Fibroblast of mammary gland (primary cell): Measurements from ENCODE around the gene CDC42EP3.

Source experiments
- DNase-seq: peaks from one replicate; pipeline ENCODE4 v3.0.0-alpha.2; 2010; ENCODE audit warnings: low read depth
- H3K4me3 ChIP-seq: 2 replicates; pipeline ENCODE4 v1.5.1; 2011; ENCODE audit warnings: low read depth, mild to moderate bottlenecking, low read length, moderate library complexity; ENCODE audit not compliant: control insufficient read depth
- TF ChIP-seq, protein P1 (sequence below): conservative IDR thresholded peaks from 2 replicates; pipeline ENCODE4 v1.5.1; 2011; ENCODE audit warnings: low read depth, low read length, inconsistent platforms; ENCODE audit not compliant: control insufficient read depth, insufficient read depth

Gene CDC42EP3

GRCh38 chr2:37625156-37625555, 46.3 kb downstream of the CDC42EP3 start:
- DNase-seq = peak; percentile 88
- no peak overlapping the region for H3K4me3 ChIP-seq
- TF ChIP-seq, protein P1, sequence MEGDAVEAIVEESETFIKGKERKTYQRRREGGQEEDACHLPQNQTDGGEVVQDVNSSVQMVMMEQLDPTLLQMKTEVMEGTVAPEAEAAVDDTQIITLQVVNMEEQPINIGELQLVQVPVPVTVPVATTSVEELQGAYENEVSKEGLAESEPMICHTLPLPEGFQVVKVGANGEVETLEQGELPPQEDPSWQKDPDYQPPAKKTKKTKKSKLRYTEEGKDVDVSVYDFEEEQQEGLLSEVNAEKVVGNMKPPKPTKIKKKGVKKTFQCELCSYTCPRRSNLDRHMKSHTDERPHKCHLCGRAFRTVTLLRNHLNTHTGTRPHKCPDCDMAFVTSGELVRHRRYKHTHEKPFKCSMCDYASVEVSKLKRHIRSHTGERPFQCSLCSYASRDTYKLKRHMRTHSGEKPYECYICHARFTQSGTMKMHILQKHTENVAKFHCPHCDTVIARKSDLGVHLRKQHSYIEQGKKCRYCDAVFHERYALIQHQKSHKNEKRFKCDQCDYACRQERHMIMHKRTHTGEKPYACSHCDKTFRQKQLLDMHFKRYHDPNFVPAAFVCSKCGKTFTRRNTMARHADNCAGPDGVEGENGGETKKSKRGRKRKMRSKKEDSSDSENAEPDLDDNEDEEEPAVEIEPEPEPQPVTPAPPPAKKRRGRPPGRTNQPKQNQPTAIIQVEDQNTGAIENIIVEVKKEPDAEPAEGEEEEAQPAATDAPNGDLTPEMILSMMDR = no peak

GRCh38 chr2:37623971-37624900, 47.2 kb downstream of the CDC42EP3 start:
- peak; percentile 78 for DNase-seq
- H3K4me3 ChIP-seq = no peak overlapping the region
- TF ChIP-seq, protein P1 = no peak

DNA sequence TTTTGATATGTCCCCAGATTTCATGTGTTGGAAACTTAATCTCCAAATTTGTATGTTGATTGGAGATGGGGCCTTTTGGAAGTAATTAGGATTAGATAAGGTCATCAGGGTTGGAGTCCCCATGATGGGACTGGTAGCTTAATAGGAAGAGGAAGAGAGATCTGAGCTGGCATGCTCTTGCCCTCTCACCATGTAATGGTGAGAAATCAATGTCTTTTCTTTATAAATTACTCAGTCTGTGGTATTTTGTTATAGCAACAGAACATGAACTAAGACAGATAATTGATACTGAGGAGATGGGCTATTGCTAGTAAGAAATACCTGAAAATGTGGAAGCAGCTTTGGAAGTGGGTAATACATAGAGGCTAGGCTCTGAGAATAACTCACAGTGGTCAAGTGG, 48.0 kb downstream of the CDC42EP3 start:
- TF ChIP-seq, protein P1 = no peak
- DNase-seq = no peak
- H3K4me3 ChIP-seq = no peak overlapping the region

DNA sequence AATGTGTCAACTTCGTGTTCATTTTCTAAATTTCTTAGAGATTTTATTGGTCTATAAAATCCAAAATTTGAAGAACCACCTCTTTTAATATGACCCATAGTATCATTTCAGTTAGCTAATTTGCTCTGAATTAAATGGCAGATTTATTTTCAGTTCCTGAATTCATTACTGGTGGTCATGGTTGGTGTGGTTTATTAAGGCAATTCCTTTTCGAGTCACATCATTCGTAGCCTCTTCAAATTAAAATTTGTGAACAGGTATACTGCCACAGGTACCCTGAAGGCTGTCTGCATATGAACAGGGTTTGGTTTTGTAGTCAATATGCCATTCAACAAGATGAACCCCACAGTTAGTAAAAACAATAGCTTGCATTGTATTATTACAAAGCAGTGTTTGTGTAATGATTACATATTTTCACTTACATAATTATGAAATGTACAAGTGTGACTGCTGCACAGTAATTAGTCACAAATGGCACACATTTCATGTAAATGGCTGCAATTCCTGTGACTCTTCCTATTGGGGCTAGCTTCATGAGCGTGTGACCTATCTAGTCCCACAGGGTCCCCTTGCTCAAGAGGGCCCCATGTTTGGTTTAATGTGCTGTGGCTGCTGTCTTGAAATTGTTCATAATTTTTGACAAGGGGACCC, 48.9 kb downstream of the CDC42EP3 start:
- TF ChIP-seq, protein P1 = no peak
- DNase-seq = no peak
- H3K4me3 ChIP-seq = no peak overlapping the region

GRCh38 chr2:37621199-37621598, 50.2 kb downstream of the CDC42EP3 start:
- no peak overlapping the region for H3K4me3 ChIP-seq
- TF ChIP-seq, protein P1 = no peak
- DNase-seq = no peak

GRCh38 chr2:37619959-37620300, 51.5 kb downstream of the CDC42EP3 start:
- TF ChIP-seq, protein P1 = no peak
- H3K4me3 ChIP-seq = no peak overlapping the region
- DNase-seq = no peak
